ENCODE measurements around the gene FOXJ1.
A peak's percentile ranks its signal among the peaks of the same experiment; 100 is the strongest.
"Not testable (repeated sequence)": the region's sequence is repeated elsewhere in the genome, so short reads cannot be mapped to it uniquely, and the experiment has no call there.

FOXJ1 gene, protein sequence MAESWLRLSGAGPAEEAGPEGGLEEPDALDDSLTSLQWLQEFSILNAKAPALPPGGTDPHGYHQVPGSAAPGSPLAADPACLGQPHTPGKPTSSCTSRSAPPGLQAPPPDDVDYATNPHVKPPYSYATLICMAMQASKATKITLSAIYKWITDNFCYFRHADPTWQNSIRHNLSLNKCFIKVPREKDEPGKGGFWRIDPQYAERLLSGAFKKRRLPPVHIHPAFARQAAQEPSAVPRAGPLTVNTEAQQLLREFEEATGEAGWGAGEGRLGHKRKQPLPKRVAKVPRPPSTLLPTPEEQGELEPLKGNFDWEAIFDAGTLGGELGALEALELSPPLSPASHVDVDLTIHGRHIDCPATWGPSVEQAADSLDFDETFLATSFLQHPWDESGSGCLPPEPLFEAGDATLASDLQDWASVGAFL

GRCh38 chr17:76141212-76142038 is at the start of gene FOXJ1:
Gene FOXJ1 (minus strand): TSS chr17:76141245. CDS start chr17:76140395, 850 bp downstream.
- DNase-seq (ENCODE audit: low read depth) = peak; percentile 87

DNA sequence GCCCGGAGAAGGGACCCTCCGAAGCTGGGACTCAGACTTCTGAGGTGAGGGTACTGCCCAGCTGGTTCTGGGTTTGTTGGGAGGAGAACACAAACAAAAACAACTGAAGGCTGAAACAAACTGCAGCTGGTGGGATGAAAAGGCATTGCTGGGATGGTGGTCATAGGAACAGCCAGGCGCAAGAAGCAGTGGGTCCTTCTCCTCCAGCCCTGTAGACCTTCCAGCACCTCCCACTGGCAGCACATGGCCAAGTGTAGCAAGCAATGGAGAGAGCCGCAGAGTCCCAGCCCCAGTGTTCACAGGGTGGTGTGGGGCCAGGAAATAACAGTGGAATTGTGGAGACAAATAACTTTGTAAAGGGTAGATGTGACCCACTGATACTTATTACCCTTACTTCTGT is 48.7 kb upstream of the FOXJ1 start:
- DNase-seq (ENCODE audit: low read depth) = no peak

- no peak for DNase-seq (ENCODE audit: low read depth)
Measured at GRCh38 chr17:76189247-76189646, 48.2 kb upstream of the FOXJ1 start.

DNA sequence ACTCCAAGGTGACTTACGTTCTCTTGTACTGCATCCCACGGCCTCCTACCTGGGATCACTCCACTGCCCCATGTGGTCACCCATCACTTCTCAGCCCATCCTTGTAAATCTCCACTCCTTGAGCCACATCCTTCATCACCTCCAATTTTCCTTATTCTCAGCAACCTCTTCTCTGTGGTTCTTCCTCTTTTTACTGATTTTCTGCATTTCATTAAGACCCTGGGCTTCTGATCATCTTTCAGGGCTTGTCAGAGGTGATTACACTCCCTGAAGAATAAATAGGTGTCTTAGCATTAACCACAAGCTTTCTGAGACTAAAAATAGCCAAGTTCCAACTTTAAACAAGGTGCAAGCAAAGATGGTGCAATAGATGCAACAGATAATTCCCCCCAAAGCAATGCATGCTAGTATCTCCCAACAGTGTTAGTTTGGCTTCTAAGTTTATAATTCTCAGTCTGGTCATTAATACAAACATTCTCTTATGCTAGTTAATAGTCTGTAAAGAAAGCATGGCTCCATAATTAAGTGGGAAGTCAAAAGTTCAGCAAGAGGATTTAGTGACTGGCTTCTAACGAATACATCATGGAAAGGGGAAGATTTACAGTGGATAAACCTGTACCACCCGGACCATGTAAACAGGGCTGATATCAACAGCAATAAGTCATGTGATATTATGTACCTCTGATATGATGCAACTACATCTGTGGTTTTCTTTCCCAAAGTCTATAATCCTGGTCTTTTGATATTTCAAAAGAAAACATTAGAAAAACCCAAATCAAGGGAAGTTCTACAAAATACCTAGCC is 47.4 kb upstream of the FOXJ1 start:
- no peak for DNase-seq (ENCODE audit: low read depth)

- not testable (repeated sequence) for DNase-seq (ENCODE audit: low read depth)
Measured at GRCh38 chr17:76186774-76187173, 45.7 kb upstream of the FOXJ1 start.

GRCh38 chr17:76184290-76184689 is 43.2 kb upstream of the FOXJ1 start:
- DNase-seq (ENCODE audit: low read depth) = no peak

DNA sequence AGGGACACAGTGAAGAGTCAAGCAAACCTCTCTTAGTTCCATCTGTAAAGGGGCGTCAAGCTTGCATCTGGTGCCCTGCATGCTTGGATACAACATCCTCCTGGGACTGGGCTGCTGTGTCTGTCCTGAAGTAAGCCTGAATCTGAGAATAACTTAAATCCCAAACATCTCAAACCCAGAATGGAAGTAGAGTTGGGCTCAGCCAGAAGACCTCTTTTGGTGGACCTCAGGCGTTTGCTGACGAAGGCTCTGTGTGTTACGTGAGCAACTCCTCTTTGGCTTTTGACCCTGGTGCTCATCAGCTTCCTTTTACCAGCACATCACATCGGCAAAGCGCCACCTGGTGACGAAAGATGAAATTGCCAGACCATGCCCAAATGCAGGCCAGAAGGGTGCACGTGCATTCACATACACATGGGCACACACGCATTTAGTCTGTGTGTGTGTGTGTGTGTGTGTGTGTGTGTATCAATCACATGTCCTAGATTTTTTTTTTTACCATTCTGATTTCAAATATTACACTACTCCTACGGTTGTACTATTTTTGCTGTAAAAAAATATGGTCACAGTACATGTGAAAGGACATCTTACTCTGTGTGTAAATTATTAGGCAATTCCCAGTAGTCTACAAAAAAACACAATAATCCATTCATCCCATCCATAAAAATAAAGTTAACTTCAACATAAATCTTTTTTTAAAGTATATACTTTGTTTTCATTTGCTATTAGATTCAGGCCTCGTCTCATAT is 41.1 kb upstream of the FOXJ1 start:
- DNase-seq (ENCODE audit: low read depth) = peak; percentile 89

GRCh38 chr17:76179496-76180467 is 38.7 kb upstream of the FOXJ1 start:
- DNase-seq (ENCODE audit: low read depth) = no peak

GRCh38 chr17:76178124-76178523 is 37.1 kb upstream of the FOXJ1 start:
- DNase-seq (ENCODE audit: low read depth) = no peak

DNA sequence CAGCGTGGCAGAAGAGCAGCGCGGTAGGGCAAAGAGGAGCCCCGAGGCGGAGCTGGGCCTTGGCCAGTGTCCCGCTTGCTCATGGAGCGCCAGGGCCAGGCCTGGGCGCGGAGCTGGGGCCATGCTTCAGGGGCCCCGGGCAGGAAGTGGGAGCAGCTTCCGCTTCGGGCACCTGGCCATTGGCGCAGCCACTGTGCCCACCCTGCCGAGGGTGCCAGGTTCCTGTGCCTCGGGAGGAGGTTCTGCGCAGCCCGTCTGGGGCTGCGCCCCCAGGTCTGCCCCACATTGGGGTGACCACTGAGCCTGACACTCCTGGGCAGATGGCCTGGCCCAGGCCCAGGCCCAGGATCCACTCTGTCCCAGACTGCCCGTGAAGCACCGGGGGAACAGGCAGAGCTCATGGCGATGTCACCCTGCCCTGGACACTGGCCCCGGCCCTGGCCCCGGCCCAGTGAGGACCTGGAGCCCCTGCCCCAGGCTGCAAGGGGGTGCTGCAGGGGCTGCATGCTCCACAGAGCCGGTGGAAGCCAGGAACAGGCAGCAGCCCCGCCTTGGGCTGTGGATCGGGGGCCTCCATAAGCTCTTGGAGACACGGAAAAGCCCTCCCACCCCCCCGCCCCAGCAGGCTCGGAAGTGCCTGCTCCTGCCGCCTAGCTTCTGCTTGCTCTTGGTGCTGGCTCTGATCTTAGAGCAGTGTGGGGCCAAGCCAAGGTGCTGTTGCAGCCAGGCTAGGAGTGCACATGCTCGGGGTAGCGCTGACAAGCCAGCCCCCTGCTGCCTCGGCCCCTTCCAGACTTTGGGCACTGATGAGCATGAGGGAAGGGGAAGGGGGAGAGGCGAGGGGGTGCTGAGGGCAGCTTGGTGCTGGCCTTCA is 35.9 kb upstream of the FOXJ1 start:
- DNase-seq (ENCODE audit: low read depth) = no peak

DNA sequence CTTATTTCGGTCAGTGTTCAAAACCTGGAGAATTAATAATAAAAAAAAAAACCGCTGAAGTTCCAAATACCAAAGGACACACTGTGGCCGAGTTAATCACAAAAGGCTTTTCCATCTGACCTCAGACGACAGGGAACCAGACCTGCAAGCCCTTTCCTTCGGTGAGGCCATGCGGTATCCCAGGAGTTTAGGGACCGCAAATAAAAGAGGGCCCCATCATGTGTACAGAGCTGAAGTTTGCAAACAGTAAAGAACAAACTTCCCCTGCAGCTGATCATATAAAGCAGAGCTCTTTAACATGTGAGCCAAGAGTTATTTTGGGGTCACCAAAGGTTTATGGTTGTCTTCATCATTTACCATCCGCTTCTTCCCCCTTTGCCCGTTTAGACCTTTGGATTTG is 33.0 kb upstream of the FOXJ1 start:
- DNase-seq (ENCODE audit: low read depth) = no peak

DNA sequence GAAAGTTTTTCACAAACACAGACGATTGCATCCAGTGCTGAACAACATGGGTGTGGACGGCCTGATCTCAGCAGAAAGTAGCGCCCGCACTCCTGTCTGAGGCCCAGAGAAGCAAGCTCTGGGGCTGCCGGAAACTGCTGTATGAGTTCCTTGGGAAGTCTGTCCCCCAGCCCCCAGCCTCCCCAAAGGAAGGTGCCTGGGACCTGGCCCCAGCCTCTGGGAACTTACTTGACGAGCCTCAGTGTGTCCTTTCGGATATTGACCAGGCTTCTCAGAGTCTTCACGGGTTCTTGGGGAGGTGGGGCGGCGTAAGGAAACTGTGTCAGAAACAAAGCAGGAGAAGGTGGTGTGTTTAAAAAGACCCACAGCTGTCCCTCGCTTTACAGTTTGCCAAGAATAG is 32.4 kb upstream of the FOXJ1 start:
- DNase-seq (ENCODE audit: low read depth) = no peak

- DNase-seq (ENCODE audit: low read depth) = no peak
Measured at GRCh38 chr17:76171706-76172105, 30.7 kb upstream of the FOXJ1 start.

GRCh38 chr17:76170114-76170513 is 29.1 kb upstream of the FOXJ1 start:
- no peak for DNase-seq (ENCODE audit: low read depth)

- DNase-seq (ENCODE audit: low read depth) = no peak
Measured at GRCh38 chr17:76166906-76167305, 25.9 kb upstream of the FOXJ1 start.

DNA sequence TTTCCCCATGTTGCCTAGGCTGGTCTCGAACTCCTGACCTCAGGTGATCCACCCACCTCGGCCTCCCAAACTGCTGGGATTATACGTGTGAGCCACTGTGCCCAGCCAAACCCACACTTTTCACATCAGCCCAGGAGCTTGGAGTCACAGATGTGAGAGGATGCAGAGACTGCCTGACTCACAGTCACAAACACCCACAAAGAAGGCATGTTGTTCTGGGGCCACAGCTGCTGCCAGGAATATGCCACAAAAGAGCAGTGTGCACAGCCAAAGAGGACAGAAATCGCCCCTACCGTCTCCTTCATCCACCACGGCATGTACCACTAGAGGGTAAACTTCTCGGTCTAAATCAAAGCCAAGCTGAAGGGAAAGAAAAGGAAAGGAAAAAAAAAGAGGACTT is 25.1 kb upstream of the FOXJ1 start:
- DNase-seq (ENCODE audit: low read depth) = no peak

DNA sequence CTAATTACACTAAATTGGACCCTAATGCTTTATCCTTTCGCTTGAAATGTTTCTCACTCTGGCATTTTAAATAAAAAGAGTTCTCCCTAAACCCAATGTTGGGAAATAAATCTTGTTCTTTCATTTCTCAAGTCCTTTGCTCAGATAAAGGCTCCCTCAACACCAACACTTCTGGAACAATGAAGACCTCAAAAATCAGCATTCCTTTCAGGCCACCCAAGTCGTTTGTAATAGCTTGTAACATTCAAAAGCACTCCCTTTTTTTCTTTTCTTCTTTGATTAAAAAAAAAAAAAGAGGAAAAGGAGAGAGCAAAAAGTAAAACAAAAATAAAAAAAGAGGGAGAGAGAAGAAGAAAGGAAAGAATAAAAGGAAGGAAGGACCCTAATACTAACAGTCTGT is 23.3 kb upstream of the FOXJ1 start:
- no peak for DNase-seq (ENCODE audit: low read depth)

DNA sequence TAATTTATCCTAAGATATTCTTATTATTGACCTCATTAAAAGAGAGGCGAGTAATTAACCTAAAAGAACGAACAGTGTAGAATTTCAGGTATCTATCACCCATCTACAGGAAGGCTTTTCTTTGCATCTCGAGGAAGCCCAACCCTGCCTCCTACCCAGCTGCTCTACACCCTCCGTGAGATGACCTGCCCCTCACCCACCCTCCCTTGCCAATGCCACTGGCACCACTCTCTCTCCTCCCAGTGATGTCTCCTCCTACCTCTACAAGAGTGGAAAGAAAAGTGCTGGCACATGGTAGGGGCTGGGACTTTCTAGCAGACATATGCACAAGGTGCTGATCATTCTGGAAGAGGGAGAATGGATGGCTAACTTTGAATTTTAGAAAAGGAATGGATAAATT is 22.9 kb upstream of the FOXJ1 start:
- no peak for DNase-seq (ENCODE audit: low read depth)

DNA sequence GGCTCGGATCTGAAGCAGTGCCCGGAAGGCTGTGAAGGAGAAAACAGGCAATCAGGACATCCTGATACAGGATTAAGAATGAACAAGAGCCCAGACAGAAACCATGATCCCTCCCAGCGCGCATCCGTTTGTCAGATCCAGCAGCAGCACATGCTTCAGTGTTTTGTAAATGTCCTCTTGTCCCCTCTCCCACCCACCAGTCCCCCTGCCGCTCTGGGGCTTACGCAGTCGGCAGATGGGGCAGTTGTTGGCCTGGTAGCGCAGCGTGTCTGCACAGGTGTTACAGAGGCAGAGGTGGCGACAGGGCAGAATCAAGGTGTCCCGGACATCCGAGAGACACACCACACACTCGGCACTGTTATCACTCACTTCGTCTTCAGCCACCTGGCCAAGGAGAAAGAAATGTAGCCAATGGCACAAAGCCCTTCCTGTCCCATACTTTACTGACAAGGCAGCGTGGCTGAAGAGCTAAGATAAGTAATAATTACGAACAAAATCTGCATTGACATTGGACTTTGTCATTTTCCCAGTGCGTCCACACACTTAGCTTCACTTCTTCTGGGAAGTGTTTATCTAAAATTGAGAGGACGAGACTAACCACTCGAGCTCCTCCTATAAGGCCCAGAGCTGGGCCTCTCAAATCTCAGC is 20.7 kb upstream of the FOXJ1 start:
- no peak for DNase-seq (ENCODE audit: low read depth)

All from activated T-cell treated with anti-CD3 and anti-CD28 coated beads for 1 hour (primary cell).